GM12878 (cell line): ENCODE results near the gene CRYGC. TPM values are rescaled to one million over a fixed set of nuclear protein-coding genes. Genes with fewer than 3 reads are reported as not detected.

Source experiments
- ATAC-seq: fragments of 200-7000 bp; cut with Tn5 transposase; 3 replicates; pipeline ENCODE4 v1.9.1; 2020; ENCODE audit warnings: mild to moderate bottlenecking, moderate library complexity
- BruUV-seq: library from RNA; stranded (reverse); fragments of 400-500 nt; replicated peaks from 2 replicates; lab custom pipeline; 2021; lab: Mats Ljungman, UMichigan
- CTCF ChIA-PET: fragments of 300-600 bp; sonication (Branson Sonifier 250); formaldehyde crosslinking; extraction: SDS; loops from one replicate; lab custom pipeline; 2021; ENCODE audit warnings: inconsistent platforms; lab: Yijun Ruan, JAX
- POLR2A ChIA-PET: fragments of 350-600 bp; formaldehyde crosslinking; extraction: SDS; loops from one replicate; lab custom pipeline; 2021; ENCODE audit warnings: inconsistent platforms; lab: Charles Lee
- RAD21 ChIA-PET: fragments of 300-600 bp; sonication (Branson Sonifier 250); formaldehyde crosslinking; loops from one replicate; lab custom pipeline; 2023; ENCODE audit warnings: antibody characterized with exemption; ENCODE audit not compliant: unreplicated experiment; lab: Charles Lee
- SMC1A ChIA-PET: fragments of 300-600 bp; sonication (Branson Sonifier 250); formaldehyde crosslinking; loops from one replicate; lab custom pipeline; 2023; ENCODE audit not compliant: unreplicated experiment, uncharacterized antibody; lab: Charles Lee
- DNase-seq: peaks from one replicate; pipeline ENCODE4 v3.0.0-alpha.2; 2011; ENCODE audit warnings: low read depth, low spot score
- FAIRE-seq: peaks from 3 replicates; lab custom pipeline; 2011; peaks lifted over from hg19 to GRCh38; lab: Jason Lieb, UNC
- H2AFZ ChIP-seq: 2 replicates; pipeline ENCODE4 v1.6.0; 2011; ENCODE audit warnings: low read depth, low read length, control low read depth; ENCODE audit not compliant: control insufficient read depth
- H3K27ac ChIP-seq: 2 replicates; pipeline ENCODE4 v1.5.1; 2011; ENCODE audit warnings: control low read depth; ENCODE audit not compliant: control insufficient read depth, insufficient read depth
- H3K27me3 ChIP-seq, 2 experiments: replicated peaks in 1 of 2; 2 replicates each; pipeline versions ENCODE4 v1.6.0 to v1.6.1; 2011; ENCODE audit warnings: low read length in 1 of 2; ENCODE audit not compliant: control insufficient read depth in 2 of 2, insufficient read depth in 2 of 2
- H3K36me3 ChIP-seq, 2 experiments: 2 replicates each; pipeline ENCODE4 v1.5.1; 2011; ENCODE audit warnings: low read length in 1 of 2; ENCODE audit not compliant: control insufficient read depth in 2 of 2, insufficient read depth in 2 of 2
- H3K4me1 ChIP-seq: 2 replicates; pipeline ENCODE4 v1.6.1; 2011; ENCODE audit warnings: mild to moderate bottlenecking, low read length, moderate library complexity, mixed read lengths; ENCODE audit not compliant: control insufficient read depth, insufficient read depth
- H3K4me2 ChIP-seq: 2 replicates; pipeline ENCODE4 v1.6.0; 2011; ENCODE audit warnings: control low read depth; ENCODE audit not compliant: control insufficient read depth, insufficient read depth
- H3K4me3 ChIP-seq: fragments of 200-600 bp; sonication (generic); 2 replicates; pipeline ENCODE4 v1.5.1; 2016
- H3K79me2 ChIP-seq: 2 replicates; pipeline ENCODE4 v1.6.0; 2011; ENCODE audit warnings: low read length; ENCODE audit not compliant: control insufficient read depth, insufficient read depth
- H3K9ac ChIP-seq: 2 replicates; pipeline ENCODE4 v1.8.0; 2011; ENCODE audit warnings: low read length, control low read depth, mixed read lengths; ENCODE audit not compliant: control insufficient read depth, insufficient read depth
- H3K9me3 ChIP-seq: replicated peaks from 3 replicates; pipeline ENCODE4 v1.5.1; 2011; ENCODE audit warnings: mild to moderate bottlenecking, low read length; ENCODE audit not compliant: control insufficient read depth, insufficient read depth
- H4K20me1 ChIP-seq: 2 replicates; pipeline ENCODE4 v1.6.0; 2011; ENCODE audit not compliant: control insufficient read depth, insufficient read depth
- CUX1 ChIP-seq: IDR thresholded peaks from 2 replicates; pipeline ENCODE4 v1.6.1; 2012; ENCODE audit warnings: improper control_type of control experiment, low read depth, low read length; ENCODE audit not compliant: insufficient replicate concordance
- KLF5 ChIP-seq: fragments of 450-650 bp; IDR thresholded peaks from 2 replicates; pipeline ENCODE4 v1.6.1; 2014; ENCODE audit warnings: mild to moderate bottlenecking; ENCODE audit not compliant: partially characterized antibody
- MYB ChIP-seq: fragments of 150-350 bp; IDR thresholded peaks from 2 replicates; pipeline ENCODE4 v1.6.1; 2014; ENCODE audit warnings: mild to moderate bottlenecking, low read depth, low read length, borderline replicate concordance
- NR2C1 ChIP-seq: fragments of 450-650 bp; IDR thresholded peaks from 2 replicates; pipeline ENCODE4 v1.6.1; 2017; ENCODE audit warnings: antibody characterized with exemption, mild to moderate bottlenecking, moderate library complexity
- PAX5 ChIP-seq: IDR thresholded peaks from 2 replicates; pipeline ENCODE4 v1.6.1; 2011; ENCODE audit warnings: low read depth, low read length, borderline replicate concordance
- PKNOX1 ChIP-seq: fragments of 450-650 bp; IDR thresholded peaks from 2 replicates; pipeline ENCODE4 v1.6.1; 2016; ENCODE audit warnings: mild to moderate bottlenecking
- RAD21 ChIP-seq: IDR thresholded peaks from 2 replicates; pipeline ENCODE4 v1.6.1; 2011; ENCODE audit warnings: mild to moderate bottlenecking, low read depth, low read length, moderate library complexity; ENCODE audit not compliant: insufficient read depth
- TBL1XR1 ChIP-seq: IDR thresholded peaks from 2 replicates; pipeline ENCODE4 v1.6.1; 2012; ENCODE audit warnings: low read depth, low read length, improper control_type of control experiment
- YBX1 ChIP-seq: fragments of 450-650 bp; IDR thresholded peaks from 2 replicates; pipeline ENCODE4 v1.6.1; 2016; ENCODE audit warnings: antibody characterized with exemption
- YY1 ChIP-seq: IDR thresholded peaks from 2 replicates; pipeline ENCODE4 v1.6.1; 2011; ENCODE audit warnings: low read depth, mild to moderate bottlenecking, low read length
- ZBED1 ChIP-seq: IDR thresholded peaks from 2 replicates; pipeline ENCODE4 v1.6.1; 2016; ENCODE audit warnings: borderline replicate concordance
- WGBS: methylation state at CpG from one replicate; pipeline ENCODE4 v1.1.6; 2016; ENCODE audit warnings: low lambda C conversion rate; ENCODE audit not compliant: insufficient replicate concordance, insufficient coverage; ENCODE audit errors: missing lambda C conversion rate; 5-methylcytosine and 5-hydroxymethylcytosine counted together
- in situ Hi-C: fragments of 300-500 bp; cut with MboI; formaldehyde crosslinking; loops from 9 replicates; pipeline ENCODE4 v1.14.3; 2018; ENCODE audit warnings: mixed read lengths
- intact Hi-C: fragments of 100-400 bp; cut with micrococcal nuclease; formaldehyde crosslinking; loops from one replicate; pipeline ENCODE4 v1.14.2; 2022; ENCODE audit not compliant: unreplicated experiment
- polyA plus RNA-seq, 11 experiments: library from polyadenylated mRNA; depleted of rRNA in 4 of 11; unstranded in 6 of 11; stranded (reverse) in 5 of 11; fragments of >200 nt; fragmentation: Nextera tagmentation in 4 of 11; fragmentation: Illumina TruSeq in 1 of 11; extraction: Ambion mirVana in 4 of 11; extraction: Trizol in 1 of 11; gene quantifications; 1 replicate in 1 of 11; 2 replicates in 10 of 11; pipeline versions ENCODE4 v1.2.1 to v1.2.3, GENCODE V29; 2011 to 2016; ENCODE audit warnings: inconsistent platforms in 2 of 11, missing spikeins in 2 of 11, low read depth in 1 of 11
- total RNA-seq, 4 experiments: library from RNA; depleted of rRNA in 3 of 4; stranded (reverse); fragments of >200 nt in 3 of 4; fragmentation: Illumina TruSeq in 1 of 4; extraction: Trizol in 1 of 4; gene quantifications; 2 replicates each; pipeline versions ENCODE4 v1.2.1 to v1.2.3, GENCODE V29; 2013 to 2021
- TF ChIP-seq, protein P1 (sequence below), 3 experiments: IDR thresholded peaks in 2 of 3; conservative IDR thresholded peaks in 1 of 3; 2 replicates each; pipeline ENCODE4 v1.5.1; 2011; ENCODE audit warnings: low read depth in 3 of 3, low read length in 3 of 3, mild to moderate bottlenecking in 3 of 3, control low read depth in 2 of 3, moderate library complexity in 2 of 3, inconsistent platforms in 1 of 3, mixed read lengths in 1 of 3; ENCODE audit not compliant: control insufficient read depth in 2 of 3, insufficient read depth in 1 of 3; ENCODE audit errors: extremely low read depth in 1 of 3
- TF ChIP-seq, protein P2 (sequence below): fragments of 450-650 bp; IDR thresholded peaks from 2 replicates; pipeline ENCODE4 v1.6.1; 2017; ENCODE audit warnings: mild to moderate bottlenecking

Gene CRYGC
- total and polyA plus RNA-seq, 10 of the 15 experiments (the other 5 are each of a cell fraction or from before 2014, with no cell fraction given) = not detected

DNA sequence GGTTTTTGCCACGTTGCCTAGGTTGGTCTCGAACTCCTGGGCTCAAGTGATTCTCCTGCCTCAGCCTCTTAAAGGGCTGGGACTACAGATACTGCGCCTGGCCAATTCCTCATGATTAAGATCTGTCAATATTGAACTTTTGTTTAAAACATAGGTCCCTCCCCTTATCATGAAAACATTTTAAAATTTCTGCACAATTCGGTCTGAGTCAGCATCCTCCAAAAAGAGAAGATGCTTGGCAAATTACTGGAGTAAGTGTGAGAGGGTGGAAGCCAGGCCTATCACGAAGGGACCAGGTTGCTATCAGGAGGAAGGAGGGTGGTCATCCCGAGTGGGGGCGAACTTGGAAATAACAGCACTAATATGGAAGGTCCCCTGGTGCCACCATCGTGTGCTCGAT is 44.5 kb upstream of the CRYGC start (continued):
- TF ChIP-seq, protein P1, sequence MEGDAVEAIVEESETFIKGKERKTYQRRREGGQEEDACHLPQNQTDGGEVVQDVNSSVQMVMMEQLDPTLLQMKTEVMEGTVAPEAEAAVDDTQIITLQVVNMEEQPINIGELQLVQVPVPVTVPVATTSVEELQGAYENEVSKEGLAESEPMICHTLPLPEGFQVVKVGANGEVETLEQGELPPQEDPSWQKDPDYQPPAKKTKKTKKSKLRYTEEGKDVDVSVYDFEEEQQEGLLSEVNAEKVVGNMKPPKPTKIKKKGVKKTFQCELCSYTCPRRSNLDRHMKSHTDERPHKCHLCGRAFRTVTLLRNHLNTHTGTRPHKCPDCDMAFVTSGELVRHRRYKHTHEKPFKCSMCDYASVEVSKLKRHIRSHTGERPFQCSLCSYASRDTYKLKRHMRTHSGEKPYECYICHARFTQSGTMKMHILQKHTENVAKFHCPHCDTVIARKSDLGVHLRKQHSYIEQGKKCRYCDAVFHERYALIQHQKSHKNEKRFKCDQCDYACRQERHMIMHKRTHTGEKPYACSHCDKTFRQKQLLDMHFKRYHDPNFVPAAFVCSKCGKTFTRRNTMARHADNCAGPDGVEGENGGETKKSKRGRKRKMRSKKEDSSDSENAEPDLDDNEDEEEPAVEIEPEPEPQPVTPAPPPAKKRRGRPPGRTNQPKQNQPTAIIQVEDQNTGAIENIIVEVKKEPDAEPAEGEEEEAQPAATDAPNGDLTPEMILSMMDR (IDR thresholded peaks at IDR 0.05 in 2 of 3, conservative IDR thresholded peaks at IDR 0.05 in 1 of 3; ENCODE audit: control insufficient read depth in 2 of 3, extremely low read depth in 1 of 3, insufficient read depth in 1 of 3, low read depth in 3 of 3, low read length in 3 of 3) = no peak
- TF ChIP-seq YBX1 = no peak
- TF ChIP-seq PKNOX1 = no peak

GRCh38 chr2:208172125-208172524 is 42.5 kb upstream of the CRYGC start:
- Histone ChIP-seq H3K4me3 (no peak overlapping the region), H2AFZ (no peak overlapping the region), H3K9me3 (no peaks in the 10 kb centered on the region), H3K27me3 (peaks cover 0 to 5% of the 10 kb centered on the region in 2 experiments; a peak in 1 of 4 replicates), H3K4me2 (no peak overlapping the region), H3K36me3 (no peaks in the 10 kb centered on the region), H3K79me2 (no peaks in the 10 kb centered on the region), H3K4me1 (no peaks in the 10 kb centered on the region), H3K27ac (no peak overlapping the region), H3K9ac (no peak overlapping the region), H4K20me1 (no peaks in the 10 kb centered on the region)
- intact Hi-C loops (loop anchor here (10.0 kb wide), 1 partner anchor 173 kb away; no protein-coding TSS in a partner anchor), in situ Hi-C loops (no loop called here)
- DNase-seq (no peak), ATAC-seq (no peak), FAIRE-seq (no peak)
- RAD21 ChIA-PET = interaction anchor here (0.6 kb wide), 1 partner anchor 200 kb away, joined by 4 read pairs; no protein-coding TSS in a partner anchor
- CTCF ChIA-PET = interaction anchor here (2.1 kb wide), 1 partner anchor 10 kb away, joined by 5 read pairs; no protein-coding TSS in a partner anchor
- POLR2A ChIA-PET = no interaction called here
- WGBS = 0% methylated on average over 4 of the region's 4 CpGs
- BruUV-seq = no TSS peak
- SMC1A ChIA-PET = no interaction called here
- no peak for TF ChIP-seq PAX5
- TF ChIP-seq RAD21 = no peak
- no peak for TF ChIP-seq NR2C1
- TF ChIP-seq MYB = no peak
- no peak for TF ChIP-seq ZBED1
- no peak for TF ChIP-seq KLF5
- no peak for TF ChIP-seq YY1
- TF ChIP-seq, protein P2, sequence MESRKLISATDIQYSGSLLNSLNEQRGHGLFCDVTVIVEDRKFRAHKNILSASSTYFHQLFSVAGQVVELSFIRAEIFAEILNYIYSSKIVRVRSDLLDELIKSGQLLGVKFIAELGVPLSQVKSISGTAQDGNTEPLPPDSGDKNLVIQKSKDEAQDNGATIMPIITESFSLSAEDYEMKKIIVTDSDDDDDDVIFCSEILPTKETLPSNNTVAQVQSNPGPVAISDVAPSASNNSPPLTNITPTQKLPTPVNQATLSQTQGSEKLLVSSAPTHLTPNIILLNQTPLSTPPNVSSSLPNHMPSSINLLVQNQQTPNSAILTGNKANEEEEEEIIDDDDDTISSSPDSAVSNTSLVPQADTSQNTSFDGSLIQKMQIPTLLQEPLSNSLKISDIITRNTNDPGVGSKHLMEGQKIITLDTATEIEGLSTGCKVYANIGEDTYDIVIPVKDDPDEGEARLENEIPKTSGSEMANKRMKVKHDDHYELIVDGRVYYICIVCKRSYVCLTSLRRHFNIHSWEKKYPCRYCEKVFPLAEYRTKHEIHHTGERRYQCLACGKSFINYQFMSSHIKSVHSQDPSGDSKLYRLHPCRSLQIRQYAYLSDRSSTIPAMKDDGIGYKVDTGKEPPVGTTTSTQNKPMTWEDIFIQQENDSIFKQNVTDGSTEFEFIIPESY = no peak
- no peak for TF ChIP-seq TBL1XR1
- no peak for TF ChIP-seq CUX1
